Neural progenitor cell (in vitro differentiated cells): ENCODE measurements around the gene THOC2. TPM values are rescaled to one million over a fixed set of nuclear protein-coding genes. Genes with fewer than 3 reads are reported as not detected.
"Not testable (repeated sequence)": the region's sequence is repeated elsewhere in the genome, so short reads cannot be mapped to it uniquely, and the experiment has no call there.

Source experiments
- DNase-seq: peaks from one replicate; pipeline ENCODE4 v3.0.0-alpha.2; 2016; ENCODE audit warnings: low spot score
- H2AFZ ChIP-seq: fragments of 200-600 bp; sonication (generic); replicated peaks from 2 replicates; pipeline ENCODE4 v1.6.1; 2016; ENCODE audit warnings: antibody characterized with exemption
- H3F3A ChIP-seq: fragments of 200-600 bp; sonication (generic); 2 replicates; pipeline ENCODE4 v1.6.1; 2016; ENCODE audit warnings: antibody characterized with exemption, low read depth
- H3K27ac ChIP-seq: fragments of 200-600 bp; sonication (generic); 2 replicates; pipeline ENCODE4 v1.5.1; 2016; ENCODE audit warnings: mild to moderate bottlenecking
- H3K27me3 ChIP-seq: fragments of 200-600 bp; sonication (generic); 2 replicates; pipeline ENCODE4 v1.6.1; 2016; ENCODE audit warnings: mild to moderate bottlenecking, moderate library complexity
- H3K36me3 ChIP-seq: fragments of 200-600 bp; sonication (generic); 2 replicates; pipeline ENCODE4 v1.5.1; 2016
- H3K4me1 ChIP-seq: fragments of 200-600 bp; sonication (generic); 2 replicates; pipeline ENCODE4 v1.6.1; 2016; ENCODE audit warnings: mixed run types
- H3K4me2 ChIP-seq: fragments of 200-600 bp; sonication (generic); 2 replicates; pipeline ENCODE4 v1.6.1; 2016
- H3K4me3 ChIP-seq: fragments of 200-600 bp; sonication (generic); 2 replicates; pipeline ENCODE4 v1.5.1; 2016
- H3K79me2 ChIP-seq: fragments of 200-600 bp; sonication (generic); 2 replicates; pipeline ENCODE4 v1.6.1; 2016; ENCODE audit warnings: low read depth
- H3K9ac ChIP-seq: fragments of 200-600 bp; sonication (generic); 2 replicates; pipeline ENCODE4 v1.6.1; 2016
- H3K9me3 ChIP-seq: fragments of 200-600 bp; sonication (generic); 2 replicates; pipeline ENCODE4 v1.5.1; 2016; ENCODE audit warnings: low read depth
- H4K20me1 ChIP-seq: fragments of 200-600 bp; sonication (generic); 2 replicates; pipeline ENCODE4 v1.6.1; 2016; ENCODE audit warnings: low read depth
- H3K27ac Mint-ChIP-seq: 3 replicates; pipeline ENCODE4 v1.8.0; 2021; ENCODE audit warnings: mixed read lengths
- H3K27me3 Mint-ChIP-seq: 2 replicates; pipeline ENCODE4 v1.8.0; 2022; ENCODE audit warnings: low read depth, mild to moderate bottlenecking, inconsistent platforms, moderate library complexity, mixed read lengths; ENCODE audit not compliant: insufficient read depth
- H3K36me3 Mint-ChIP-seq: 3 replicates; pipeline ENCODE4 v1.8.0; 2021; ENCODE audit warnings: mixed read lengths
- H3K4me1 Mint-ChIP-seq: 3 replicates; pipeline ENCODE4 v1.8.0; 2021; ENCODE audit warnings: mixed read lengths
- H3K4me3 Mint-ChIP-seq: 3 replicates; pipeline ENCODE4 v1.8.0; 2021; ENCODE audit warnings: mild to moderate bottlenecking, moderate library complexity, mixed read lengths
- H3K9me3 Mint-ChIP-seq: 3 replicates; pipeline ENCODE4 v1.8.0; 2020; ENCODE audit warnings: mixed read lengths
- EZH2 ChIP-seq: fragments of 200-600 bp; sonication (generic); IDR thresholded peaks from 2 replicates; pipeline ENCODE4 v1.6.1; 2017; ENCODE audit warnings: antibody characterized with exemption, mild to moderate bottlenecking, moderate library complexity
- EZH2phosphoT487 ChIP-seq: fragments of 200-600 bp; sonication (generic); IDR thresholded peaks from 2 replicates; pipeline ENCODE4 v1.6.1; 2017; ENCODE audit warnings: antibody characterized with exemption
- total RNA-seq: library from RNA; depleted of rRNA; stranded (reverse); fragments of >200 nt; gene quantifications from 2 replicates; pipeline ENCODE4 v1.2.3, GENCODE V29; 2015; ENCODE audit warnings: low replicate concordance
- TF ChIP-seq, protein P1 (sequence below): fragments of 200-600 bp; sonication (generic); IDR thresholded peaks from 2 replicates; pipeline ENCODE4 v1.5.1; 2017; ENCODE audit warnings: antibody characterized with exemption, mild to moderate bottlenecking

Gene THOC2
- total RNA-seq, 1 donor from 2014 or later: 201 TPM

DNA sequence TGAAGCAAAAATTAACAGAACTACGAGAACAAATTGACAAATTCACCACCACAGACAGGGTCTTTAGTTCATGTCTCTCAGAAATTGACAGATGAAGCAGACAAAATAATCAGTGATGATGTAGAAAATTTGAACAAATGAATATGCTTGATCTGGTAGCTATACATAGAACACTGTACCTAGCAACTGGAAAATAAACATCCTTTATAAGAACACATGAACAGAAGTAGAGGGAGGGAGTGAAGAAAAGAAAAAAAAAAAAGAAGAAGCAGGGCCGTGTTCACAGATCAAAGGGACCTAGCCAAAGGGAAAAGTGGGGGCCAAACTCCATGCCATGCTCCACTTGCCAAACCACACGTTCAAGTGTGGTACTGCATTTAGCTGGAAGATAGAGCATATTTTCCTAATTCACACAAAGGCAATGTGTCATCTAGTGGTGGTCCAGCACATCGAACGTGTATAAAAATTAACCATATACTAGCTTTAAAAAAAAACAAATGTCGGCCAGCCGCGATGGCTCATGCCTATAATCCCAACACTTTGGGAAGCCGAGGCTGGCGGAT lies 5.6 kb upstream of the THOC2 start:
- Histone ChIP-seq H3K9me3 (peaks cover under 1% of the 10 kb centered on the region), H4K20me1 (no peaks in the 10 kb centered on the region), H3F3A (no peaks in the 10 kb centered on the region), H2AFZ (no peak overlapping the region), H3K4me1 (no peaks in the 10 kb centered on the region), H3K36me3 (no peaks in the 10 kb centered on the region), H3K27me3 (no peaks in the 10 kb centered on the region), H3K4me2 (no peak overlapping the region), H3K27ac (no peak overlapping the region), H3K4me3 (no peak overlapping the region), H3K79me2 (no peaks in the 10 kb centered on the region), H3K9ac (no peak overlapping the region)
- H3K4me3 Mint-ChIP-seq: no peak overlapping the region
- no peaks in the 10 kb centered on the region for H3K27me3 Mint-ChIP-seq
- peaks cover 7% of the 10 kb centered on the region for H3K4me1 Mint-ChIP-seq
- H3K27ac Mint-ChIP-seq: no peak overlapping the region
- H3K36me3 Mint-ChIP-seq: no peaks in the 10 kb centered on the region
- TF ChIP-seq, protein P1, sequence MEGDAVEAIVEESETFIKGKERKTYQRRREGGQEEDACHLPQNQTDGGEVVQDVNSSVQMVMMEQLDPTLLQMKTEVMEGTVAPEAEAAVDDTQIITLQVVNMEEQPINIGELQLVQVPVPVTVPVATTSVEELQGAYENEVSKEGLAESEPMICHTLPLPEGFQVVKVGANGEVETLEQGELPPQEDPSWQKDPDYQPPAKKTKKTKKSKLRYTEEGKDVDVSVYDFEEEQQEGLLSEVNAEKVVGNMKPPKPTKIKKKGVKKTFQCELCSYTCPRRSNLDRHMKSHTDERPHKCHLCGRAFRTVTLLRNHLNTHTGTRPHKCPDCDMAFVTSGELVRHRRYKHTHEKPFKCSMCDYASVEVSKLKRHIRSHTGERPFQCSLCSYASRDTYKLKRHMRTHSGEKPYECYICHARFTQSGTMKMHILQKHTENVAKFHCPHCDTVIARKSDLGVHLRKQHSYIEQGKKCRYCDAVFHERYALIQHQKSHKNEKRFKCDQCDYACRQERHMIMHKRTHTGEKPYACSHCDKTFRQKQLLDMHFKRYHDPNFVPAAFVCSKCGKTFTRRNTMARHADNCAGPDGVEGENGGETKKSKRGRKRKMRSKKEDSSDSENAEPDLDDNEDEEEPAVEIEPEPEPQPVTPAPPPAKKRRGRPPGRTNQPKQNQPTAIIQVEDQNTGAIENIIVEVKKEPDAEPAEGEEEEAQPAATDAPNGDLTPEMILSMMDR: no peak
- TF ChIP-seq EZH2phosphoT487 (no peak), EZH2 (no peak)
- H3K9me3 Mint-ChIP-seq: no peaks in the 10 kb centered on the region
- no peak for DNase-seq

DNA sequence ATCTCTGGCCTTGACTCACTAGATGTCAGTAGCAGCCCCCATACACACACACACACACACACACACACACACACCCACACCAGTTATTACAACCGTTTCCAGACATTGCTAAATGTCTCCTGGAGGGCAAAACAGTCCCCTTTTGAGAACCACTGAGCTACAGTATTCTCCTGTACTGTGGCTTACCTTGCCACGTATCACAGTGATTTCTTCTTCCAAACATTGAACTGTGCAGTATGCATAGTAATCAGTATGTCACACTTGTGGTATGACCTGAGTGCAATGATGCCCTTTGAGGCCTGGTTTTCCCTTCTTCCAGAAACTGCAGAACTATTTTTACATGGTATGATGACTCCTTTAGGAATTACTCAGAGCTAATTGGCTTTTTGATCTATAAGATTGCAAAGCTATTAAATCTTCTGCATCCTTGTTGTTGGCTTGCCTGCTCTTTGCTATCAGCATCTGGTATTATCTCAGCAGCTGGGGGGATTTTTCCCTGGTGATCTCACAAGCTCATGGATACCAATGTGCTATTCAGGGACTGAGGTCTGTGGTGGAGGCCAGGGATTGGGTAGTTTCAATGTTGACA lies 3.6 kb upstream of the THOC2 start:
- no peak overlapping the region for H3K4me3 ChIP-seq
- no peak overlapping the region for H3K4me3 Mint-ChIP-seq
- no peaks in the 10 kb centered on the region for H3K36me3 ChIP-seq
- H3K4me1 Mint-ChIP-seq: peaks cover 12% of the 10 kb centered on the region
- no peaks in the 10 kb centered on the region for H3K27me3 Mint-ChIP-seq
- H3K36me3 Mint-ChIP-seq: no peaks in the 10 kb centered on the region
- no peak for TF ChIP-seq EZH2
- TF ChIP-seq, protein P1: no peak
- TF ChIP-seq EZH2phosphoT487: no peak
- no peaks in the 10 kb centered on the region for H3K27me3 ChIP-seq
- no peak overlapping the region for H3K27ac ChIP-seq
- peaks cover 7% of the 10 kb centered on the region for H4K20me1 ChIP-seq
- DNase-seq: no peak
- H3K4me1 ChIP-seq: no peaks in the 10 kb centered on the region
- peaks cover 14% of the 10 kb centered on the region for H3K79me2 ChIP-seq
- H3K9ac ChIP-seq: no peak overlapping the region
- no peak overlapping the region for H2AFZ ChIP-seq
- no peak overlapping the region for H3K4me2 ChIP-seq
- H3K9me3 Mint-ChIP-seq: peaks cover 14% of the 10 kb centered on the region
- peaks cover 4% of the 10 kb centered on the region for H3K9me3 ChIP-seq
- no peaks in the 10 kb centered on the region for H3F3A ChIP-seq
- no peak overlapping the region for H3K27ac Mint-ChIP-seq

DNA sequence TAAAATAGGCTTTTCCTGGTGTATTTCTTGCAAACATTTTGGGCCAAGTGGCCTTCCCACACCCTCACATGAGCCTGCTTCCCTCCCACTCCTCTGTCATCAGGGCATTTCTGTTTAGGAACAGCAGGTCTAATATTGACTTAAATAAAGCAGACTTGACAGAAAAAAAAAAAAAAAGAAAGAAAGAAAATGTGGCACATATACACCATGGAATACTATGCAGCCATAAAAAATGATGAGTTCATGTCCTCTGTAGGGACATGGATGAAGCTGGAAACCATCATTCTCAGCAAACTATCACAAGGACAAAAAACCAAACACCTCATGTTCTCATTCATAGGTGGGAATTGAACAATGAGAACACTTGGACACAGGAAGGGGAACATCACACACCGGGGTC lies 2.3 kb upstream of the THOC2 start:
- H3K27me3 ChIP-seq, H3K4me3 ChIP-seq, H3K9me3 ChIP-seq, H3K4me1 ChIP-seq, H3K36me3 Mint-ChIP-seq, H3K27ac Mint-ChIP-seq, H3K9ac ChIP-seq, H3K27me3 Mint-ChIP-seq, H3K27ac ChIP-seq, H3K4me3 Mint-ChIP-seq, H3K36me3 ChIP-seq, H2AFZ ChIP-seq, H3K4me2 ChIP-seq, H3F3A ChIP-seq, DNase-seq: not testable (repeated sequence)
- Mint-ChIP-seq H3K9me3 (peaks cover 14% of the 10 kb centered on the region), H3K4me1 (peaks cover 17% of the 10 kb centered on the region)
- peaks cover 27% of the 10 kb centered on the region for H3K79me2 ChIP-seq
- H4K20me1 ChIP-seq: peaks cover 20% of the 10 kb centered on the region

DNA sequence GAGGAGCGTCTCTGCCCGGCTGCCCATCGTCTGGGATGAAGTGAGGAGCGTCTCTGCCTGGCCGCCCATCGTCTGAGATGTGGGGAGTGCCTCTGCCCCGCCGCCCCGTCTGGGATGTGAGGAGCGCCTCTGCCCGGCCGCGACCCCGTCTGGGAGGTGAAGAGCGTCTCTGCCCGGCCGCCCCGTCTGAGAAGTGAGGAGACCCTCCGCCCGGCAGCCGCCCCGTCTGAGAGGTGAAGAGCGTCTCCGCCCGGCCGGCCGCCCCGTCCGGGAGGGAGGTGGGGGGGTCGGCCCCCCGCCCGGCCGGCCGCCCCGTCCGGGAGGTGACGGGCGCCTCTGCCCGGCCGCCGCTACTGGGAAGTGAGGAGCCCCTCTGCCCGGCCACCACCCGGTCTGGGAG lies 1.2 kb upstream of the THOC2 start:
- not testable (repeated sequence) for H3K4me3 ChIP-seq, H2AFZ ChIP-seq, H3K36me3 ChIP-seq, H3K27me3 ChIP-seq, H3K4me3 Mint-ChIP-seq, H3F3A ChIP-seq, H3K27ac Mint-ChIP-seq, H3K9me3 ChIP-seq, H3K4me1 ChIP-seq, H3K27me3 Mint-ChIP-seq, H3K9ac ChIP-seq, H3K27ac ChIP-seq, H3K36me3 Mint-ChIP-seq, H3K4me2 ChIP-seq, DNase-seq
- Histone ChIP-seq H4K20me1 (peaks cover 21% of the 10 kb centered on the region), H3K79me2 (peaks cover 38% of the 10 kb centered on the region)
- Mint-ChIP-seq H3K4me1 (peaks cover 17% of the 10 kb centered on the region), H3K9me3 (peaks cover 14% of the 10 kb centered on the region)
